ENCODE results near the gene IKZF5. TPM values are rescaled to one million over a fixed set of nuclear protein-coding genes. Genes with fewer than 3 reads are reported as not detected.

IKZF5 gene
- total RNA-seq, 2 experiments from 2014 or later, result 3.7 to 15.8 TPM

DNA sequence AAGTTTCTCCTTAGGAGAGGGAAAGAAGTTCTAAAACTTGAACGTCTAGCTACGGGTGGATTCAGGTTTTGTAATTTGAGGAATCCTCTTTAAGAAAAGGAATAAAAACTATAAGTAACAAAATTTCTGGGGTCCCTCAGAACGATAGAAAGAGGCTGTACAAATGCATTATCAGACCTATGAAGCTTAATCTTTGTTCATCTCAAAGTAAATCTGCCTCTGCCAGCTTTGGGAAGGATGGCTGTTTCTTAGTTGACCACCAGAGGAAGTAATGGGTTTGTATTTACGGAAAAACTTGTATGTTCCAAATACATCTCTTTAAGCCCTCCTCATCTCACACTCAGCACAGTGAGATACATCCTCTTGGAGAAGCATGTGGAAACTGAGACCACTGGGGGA is 27.5 kb downstream of the IKZF5 start:
- ChIA-PET POLR2A (interaction anchor here (0.6 to 2.0 kb wide), 9 partner anchors 23 to 1011 kb away, joined by 3 to 7 read pairs (median 5); partner anchors contain the start of genes ACADSB, BUB3, C10orf88 and IKZF5), CTCF (ENCODE audit: unreplicated experiment) (no interaction called here)
- intact Hi-C loops (cut with micrococcal nuclease; ENCODE audit: unreplicated experiment), result no loop called here
- Histone ChIP-seq H4K20me1 (ENCODE audit: insufficient read depth, low read length) (no peaks in the 10 kb centered on the region), H3K4me1 (ENCODE audit: insufficient read depth, low read length, poor library complexity, severe bottlenecking) (peaks cover 16% of the 10 kb centered on the region), H3K9me2 (ENCODE audit: insufficient read depth, low read length) (no peaks in the 10 kb centered on the region), H2AFZ (ENCODE audit: low read length) (peak overlapping the region; percentile 98), H3K4me3 (ENCODE audit: low read depth, low read length, poor library complexity, severe bottlenecking) (peak overlapping the region; percentile 72), H3K4me2 (ENCODE audit: low read length) (peak overlapping the region; percentile 100), H3K36me3 (ENCODE audit: insufficient read depth, low read length) (peaks cover 8% of the 10 kb centered on the region; the same call in 1 of the 2 replicates), H3K27ac (ENCODE audit: low read depth, low read length, poor library complexity, severe bottlenecking) (peak overlapping the region; percentile 50), H3K9me3 (ENCODE audit: low read length) (no peaks in the 10 kb centered on the region), H3K79me2 (ENCODE audit: insufficient read depth, low read depth, low read length) (peaks cover 3% of the 10 kb centered on the region; the same call in 1 of the 2 replicates)
- TF ChIP-seq EZH2phosphoT487 (IDR thresholded peaks at IDR 0.05; ENCODE audit: borderline replicate concordance, low read depth, low read length) (no peak), CTCF (conservative IDR thresholded peaks at IDR 0.05; ENCODE audit: low read length) (peak; percentile 71)
- DNase-seq (ENCODE audit: low spot score), result peak; percentile 64
- TSS peak; percentile 75 for BruUV-seq (replicated peaks)

- H3K9me3 ChIP-seq (ENCODE audit: low read length), result no peaks in the 10 kb centered on the region
- CTCF ChIA-PET (ENCODE audit: unreplicated experiment), result no interaction called here
- TF ChIP-seq CTCF (conservative IDR thresholded peaks at IDR 0.05; ENCODE audit: low read length) (peak; percentile 74), EZH2phosphoT487 (IDR thresholded peaks at IDR 0.05; ENCODE audit: borderline replicate concordance, low read depth, low read length) (no peak)
- no peaks in the 10 kb centered on the region for H4K20me1 ChIP-seq (ENCODE audit: insufficient read depth, low read length)
- BruUV-seq (replicated peaks), result TSS peak; percentile 91
- H3K36me3 ChIP-seq (ENCODE audit: insufficient read depth, low read length), result peaks cover 8% of the 10 kb centered on the region; the same call in 1 of the 2 replicates
- H3K9me2 ChIP-seq (ENCODE audit: insufficient read depth, low read length), result no peaks in the 10 kb centered on the region
- intact Hi-C loops (cut with micrococcal nuclease; ENCODE audit: unreplicated experiment), result loop anchor here (1.0 kb wide), 2 partner anchors 26 to 28 kb away; partner anchors contain the start of genes C10orf88 and IKZF5
- H2AFZ ChIP-seq (ENCODE audit: low read length), result peak within 1 kb of the TSS; percentile 98
- H3K27ac ChIP-seq (ENCODE audit: low read depth, low read length, poor library complexity, severe bottlenecking), result peak within 1 kb of the TSS; percentile 73
- H3K4me1 ChIP-seq (ENCODE audit: insufficient read depth, low read length, poor library complexity, severe bottlenecking), result peaks cover 16% of the 10 kb centered on the region
- POLR2A ChIA-PET, result interaction anchor here (0.6 to 2.0 kb wide), 11 partner anchors 23 to 1010 kb away, joined by 3 to 7 read pairs (median 4); partner anchors contain the start of genes ACADSB, BUB3, C10orf88 and IKZF5
- H3K4me3 ChIP-seq (ENCODE audit: low read depth, low read length, poor library complexity, severe bottlenecking), result peak within 1 kb of the TSS; percentile 72
- H3K79me2 ChIP-seq (ENCODE audit: insufficient read depth, low read depth, low read length), result peaks cover 3% of the 10 kb centered on the region; the same call in 1 of the 2 replicates
- H3K4me2 ChIP-seq (ENCODE audit: low read length), result peak within 1 kb of the TSS; percentile 100
- DNase-seq (ENCODE audit: low spot score), result peak; percentile 92
Observed at GRCh38 chr10:122980209-122981065, 28.2 kb downstream of the IKZF5 start, which contains the start of gene PSTK. TSS of gene PSTK (plus strand) at chr10:122980401. CDS start at chr10:122980480, 79 bp downstream.

Data from OCI-LY7 (cell line).